GM18526 (cell line): ENCODE measurements around the gene PRKCI.

ENCODE experiments used
- POLR2A ChIP-seq: IDR thresholded peaks from 3 replicates; pipeline ENCODE4 v1.6.1; 2011; ENCODE audit not compliant: insufficient read length; ENCODE audit errors: extremely low read depth

The PRKCI gene

GRCh38 chr3:170270282-170270881 is 48.2 kb downstream of the PRKCI start:
- no peak for TF ChIP-seq POLR2A

GRCh38 chr3:170274641-170275040 is 52.4 kb downstream of the PRKCI start:
- no peak for TF ChIP-seq POLR2A

- TF ChIP-seq POLR2A = no peak
These were observed 53.6 kb downstream of the PRKCI start for GRCh38 chr3:170275832-170276231.

GRCh38 chr3:170277833-170278580 is 55.8 kb downstream of the PRKCI start:
- no peak for TF ChIP-seq POLR2A

GRCh38 chr3:170278627-170279026 is 56.4 kb downstream of the PRKCI start:
- TF ChIP-seq POLR2A = no peak

GRCh38 chr3:170290194-170290593 is 68.0 kb downstream of the PRKCI start:
- TF ChIP-seq POLR2A = no peak

GRCh38 chr3:170295586-170295985 is 73.4 kb downstream of the PRKCI start:
- no peak for TF ChIP-seq POLR2A

- TF ChIP-seq POLR2A = no peak
These were observed 74.5 kb downstream of the PRKCI start for GRCh38 chr3:170296703-170297102.

GRCh38 chr3:170301405-170301804 is 79.2 kb downstream of the PRKCI start:
- no peak for TF ChIP-seq POLR2A

- TF ChIP-seq POLR2A = no peak
These were observed 79.8 kb downstream of the PRKCI start for GRCh38 chr3:170302008-170302407.

GRCh38 chr3:170306015-170306414 is 83.8 kb downstream of the PRKCI start:
- no peak for TF ChIP-seq POLR2A

GRCh38 chr3:170307671-170308405 is 85.6 kb downstream of the PRKCI start:
- TF ChIP-seq POLR2A = no peak

- no peak for TF ChIP-seq POLR2A
These were observed 86.8 kb downstream of the PRKCI start for GRCh38 chr3:170309046-170309445.

GRCh38 chr3:170317954-170318353 is 95.7 kb downstream of the PRKCI start:
- no peak for TF ChIP-seq POLR2A

GRCh38 chr3:170320461-170321121 is 98.4 kb downstream of the PRKCI start:
- no peak for TF ChIP-seq POLR2A
